ENCODE data around the gene PSEN1.

DNA sequence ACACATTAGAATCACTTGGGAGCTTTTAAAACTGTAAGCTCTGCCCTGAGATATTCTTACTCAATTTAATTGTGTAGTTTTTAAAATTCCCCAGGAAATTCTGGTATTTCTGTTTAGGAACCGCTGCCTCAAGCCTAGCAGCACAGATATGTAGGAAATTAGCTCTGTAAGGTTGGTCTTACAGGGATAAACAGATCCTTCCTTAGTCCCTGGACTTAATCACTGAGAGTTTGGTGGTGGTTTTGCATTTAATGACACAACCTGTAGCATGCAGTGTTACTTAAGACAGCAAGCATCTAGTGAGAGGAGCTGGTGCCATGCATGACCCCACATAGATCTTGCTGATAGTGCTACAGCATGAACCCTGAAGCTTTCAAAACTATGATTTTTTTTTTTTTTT, 81.1 kb downstream of the PSEN1 start:
- no peak for TF ChIP-seq POLR2A (IDR thresholded peaks at IDR 0.05)
- TF ChIP-seq, protein P1, sequence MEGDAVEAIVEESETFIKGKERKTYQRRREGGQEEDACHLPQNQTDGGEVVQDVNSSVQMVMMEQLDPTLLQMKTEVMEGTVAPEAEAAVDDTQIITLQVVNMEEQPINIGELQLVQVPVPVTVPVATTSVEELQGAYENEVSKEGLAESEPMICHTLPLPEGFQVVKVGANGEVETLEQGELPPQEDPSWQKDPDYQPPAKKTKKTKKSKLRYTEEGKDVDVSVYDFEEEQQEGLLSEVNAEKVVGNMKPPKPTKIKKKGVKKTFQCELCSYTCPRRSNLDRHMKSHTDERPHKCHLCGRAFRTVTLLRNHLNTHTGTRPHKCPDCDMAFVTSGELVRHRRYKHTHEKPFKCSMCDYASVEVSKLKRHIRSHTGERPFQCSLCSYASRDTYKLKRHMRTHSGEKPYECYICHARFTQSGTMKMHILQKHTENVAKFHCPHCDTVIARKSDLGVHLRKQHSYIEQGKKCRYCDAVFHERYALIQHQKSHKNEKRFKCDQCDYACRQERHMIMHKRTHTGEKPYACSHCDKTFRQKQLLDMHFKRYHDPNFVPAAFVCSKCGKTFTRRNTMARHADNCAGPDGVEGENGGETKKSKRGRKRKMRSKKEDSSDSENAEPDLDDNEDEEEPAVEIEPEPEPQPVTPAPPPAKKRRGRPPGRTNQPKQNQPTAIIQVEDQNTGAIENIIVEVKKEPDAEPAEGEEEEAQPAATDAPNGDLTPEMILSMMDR (IDR thresholded peaks at IDR 0.05 in 4 of 5, conservative IDR thresholded peaks at IDR 0.05 in 1 of 5), result no peak
